COR-L47 (cell line): Measurements from ENCODE around the gene GPC1.

Source experiments
- DNase-seq: peaks from one replicate; lab custom pipeline; 2025; lab: John Stamatoyannopoulos, UW

GPC1 gene

DNA sequence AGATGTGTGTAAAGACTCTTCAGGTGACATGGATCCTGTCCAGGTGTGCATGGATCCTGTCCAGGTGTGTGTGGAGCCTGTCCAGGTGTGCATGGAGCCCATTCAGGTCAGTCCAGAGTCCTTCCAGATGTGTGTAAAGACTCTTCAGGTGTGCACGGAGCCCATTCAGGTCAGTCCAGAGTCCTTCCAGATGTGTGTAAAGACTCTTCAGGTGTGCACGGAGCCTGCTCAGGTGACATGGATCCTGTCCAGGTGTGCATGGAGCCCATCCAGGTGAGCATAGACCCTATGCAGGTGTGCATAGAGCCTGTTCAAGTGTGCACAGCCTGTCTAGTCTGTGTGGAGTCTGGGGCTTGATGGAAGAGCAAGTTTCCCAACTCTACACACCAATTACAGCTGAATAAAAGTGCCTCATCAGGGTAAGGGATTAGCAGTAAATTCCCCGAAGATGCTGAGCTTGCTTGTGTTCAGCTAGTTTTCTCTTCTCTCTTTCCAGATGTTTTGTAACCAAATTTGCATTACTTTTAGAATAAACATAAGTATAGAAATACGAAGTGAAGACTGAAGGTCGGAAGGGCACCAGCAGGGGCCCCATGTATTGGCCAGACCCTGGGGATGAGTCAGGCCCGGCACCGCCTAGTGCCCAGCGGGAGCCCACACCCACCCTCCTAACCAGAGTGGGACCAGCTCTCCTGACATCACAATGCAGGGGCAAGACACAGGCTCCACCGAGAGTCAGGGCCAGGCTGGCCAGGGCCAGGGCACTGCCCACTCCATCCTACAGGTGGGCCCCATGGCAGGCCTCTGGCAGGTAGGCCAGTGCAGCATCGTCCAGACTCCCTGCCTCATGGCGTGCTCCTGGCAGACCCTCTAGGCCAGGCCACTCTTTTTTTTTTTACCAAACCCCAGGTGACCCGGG, 38.6 kb upstream of the GPC1 start:
- no peak for DNase-seq

DNA sequence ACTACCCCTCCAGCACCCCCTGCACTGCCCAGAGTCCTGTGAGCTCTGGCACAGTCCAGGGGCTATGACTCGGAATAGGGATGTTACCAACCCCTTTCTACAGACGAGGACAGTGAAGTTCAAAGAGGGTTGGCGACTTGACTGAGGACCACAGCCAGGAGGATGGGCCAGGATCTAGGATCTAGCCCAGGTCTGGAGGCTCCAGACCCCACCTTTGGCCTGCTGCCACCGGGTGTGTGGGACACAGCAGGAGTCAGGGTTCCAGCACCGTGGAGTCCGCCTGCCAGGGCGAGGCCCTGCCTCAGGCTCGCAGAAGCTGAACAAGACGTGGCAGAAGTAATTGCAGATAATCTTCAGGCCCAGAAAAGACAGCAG, 37.9 kb upstream of the GPC1 start:
- DNase-seq, result no peak

DNA sequence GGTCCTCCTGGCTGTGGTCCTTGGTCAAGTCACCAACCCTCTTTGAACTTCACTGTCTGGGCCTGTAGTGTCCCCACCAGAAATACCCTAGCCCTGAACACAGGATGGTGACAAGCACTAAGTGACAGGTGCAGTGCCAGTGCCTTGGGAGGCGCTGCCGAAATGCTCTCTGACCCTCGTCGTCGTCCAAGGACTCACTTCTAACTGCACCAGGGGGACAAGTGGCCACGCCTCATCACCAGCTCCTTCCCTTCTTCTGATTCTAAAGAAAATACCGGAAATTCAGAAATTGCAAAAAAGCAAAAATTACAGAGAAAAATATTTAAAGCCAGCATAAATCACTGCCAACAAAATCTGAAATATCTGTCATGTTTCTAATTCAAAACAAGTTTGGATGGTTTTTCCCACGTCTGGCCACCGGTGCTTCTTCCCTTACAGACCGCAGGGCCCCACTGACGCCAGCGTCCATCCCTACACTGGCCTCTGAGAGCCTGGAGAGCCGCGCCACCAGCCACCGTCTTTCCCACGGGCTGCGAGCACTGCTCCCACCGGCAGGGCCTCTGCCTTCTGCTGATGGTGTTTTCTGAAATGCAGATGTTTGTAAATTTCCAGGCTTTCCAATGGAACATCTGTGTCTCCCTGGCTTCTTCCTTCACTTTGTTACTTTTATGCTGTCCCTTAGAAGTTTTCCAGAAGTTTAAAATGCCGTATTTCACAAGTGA, 37.4 kb upstream of the GPC1 start:
- DNase-seq, result no peak

DNA sequence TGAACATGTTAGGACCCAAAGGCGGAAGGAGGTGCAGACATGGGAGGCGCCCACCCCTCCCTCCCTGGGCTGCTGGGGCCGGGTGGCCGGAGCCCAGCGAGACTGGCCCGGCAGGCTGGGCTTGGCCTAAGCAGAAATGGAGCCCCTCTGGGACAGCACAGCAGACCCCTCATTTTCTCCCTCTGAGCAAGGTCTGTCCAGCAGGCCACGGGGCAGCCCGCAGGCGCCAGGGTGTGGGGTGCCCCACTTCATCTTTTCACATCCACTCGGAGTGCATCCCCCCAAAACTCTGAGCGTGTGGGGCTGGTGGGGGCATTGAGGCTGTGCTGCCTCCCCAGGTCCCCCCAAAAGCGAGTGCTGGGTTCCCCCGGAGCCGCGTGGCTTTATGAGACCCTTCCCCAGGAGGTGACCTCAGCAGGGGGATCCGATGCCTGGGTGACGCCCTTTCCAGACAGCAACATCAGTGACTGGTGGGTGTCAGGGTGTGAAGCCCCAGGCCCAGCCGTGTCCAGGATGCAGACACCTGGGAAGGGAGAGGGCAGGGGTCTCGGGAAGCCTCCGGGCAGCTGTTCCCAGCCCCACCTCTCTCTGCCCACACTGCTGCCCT, 36.7 kb upstream of the GPC1 start:
- no peak for DNase-seq

DNA sequence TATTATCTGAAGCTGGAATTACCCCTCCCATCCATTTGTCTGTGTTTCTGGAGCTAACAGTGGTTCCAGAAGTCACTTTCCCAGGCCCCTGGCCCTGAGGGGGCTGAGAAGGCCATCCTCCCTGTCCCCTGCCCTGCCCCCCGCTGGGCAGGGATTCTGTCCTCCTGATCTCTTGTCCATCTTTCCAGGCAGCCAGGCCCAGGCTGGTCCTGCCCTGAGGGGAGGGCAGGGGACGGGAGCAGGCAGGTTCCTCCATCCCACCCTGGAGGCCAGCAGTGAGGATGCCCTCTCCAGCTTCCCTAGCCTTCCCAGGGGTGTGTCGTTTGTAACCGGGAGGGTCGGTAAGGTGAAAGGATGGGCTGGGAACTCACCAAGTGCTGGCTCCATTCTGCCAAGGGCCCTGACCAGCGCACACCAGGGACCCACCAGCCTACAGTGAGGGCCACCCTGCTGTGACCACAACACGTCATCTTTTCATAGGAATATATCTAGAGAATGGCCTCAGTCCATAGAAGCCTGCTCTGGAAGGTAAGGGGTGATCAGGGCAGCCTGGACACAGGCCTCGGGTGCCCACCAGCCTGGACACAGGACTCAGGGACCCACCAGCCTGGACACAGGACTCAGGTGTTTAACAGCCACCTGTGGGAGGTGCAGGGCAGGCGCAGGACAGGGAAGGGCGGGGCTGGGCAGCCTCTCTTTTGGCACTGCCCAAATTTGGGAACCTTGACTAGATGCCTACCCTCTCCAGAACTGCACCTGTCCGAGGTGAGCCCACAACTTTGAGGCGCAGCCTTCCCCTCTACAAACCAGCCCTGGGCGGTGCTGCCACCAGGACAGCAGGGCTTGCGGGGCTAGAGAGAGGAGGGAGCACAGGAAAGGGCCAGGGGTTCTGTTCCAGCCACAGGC, 35.8 kb upstream of the GPC1 start:
- DNase-seq, result no peak

DNA sequence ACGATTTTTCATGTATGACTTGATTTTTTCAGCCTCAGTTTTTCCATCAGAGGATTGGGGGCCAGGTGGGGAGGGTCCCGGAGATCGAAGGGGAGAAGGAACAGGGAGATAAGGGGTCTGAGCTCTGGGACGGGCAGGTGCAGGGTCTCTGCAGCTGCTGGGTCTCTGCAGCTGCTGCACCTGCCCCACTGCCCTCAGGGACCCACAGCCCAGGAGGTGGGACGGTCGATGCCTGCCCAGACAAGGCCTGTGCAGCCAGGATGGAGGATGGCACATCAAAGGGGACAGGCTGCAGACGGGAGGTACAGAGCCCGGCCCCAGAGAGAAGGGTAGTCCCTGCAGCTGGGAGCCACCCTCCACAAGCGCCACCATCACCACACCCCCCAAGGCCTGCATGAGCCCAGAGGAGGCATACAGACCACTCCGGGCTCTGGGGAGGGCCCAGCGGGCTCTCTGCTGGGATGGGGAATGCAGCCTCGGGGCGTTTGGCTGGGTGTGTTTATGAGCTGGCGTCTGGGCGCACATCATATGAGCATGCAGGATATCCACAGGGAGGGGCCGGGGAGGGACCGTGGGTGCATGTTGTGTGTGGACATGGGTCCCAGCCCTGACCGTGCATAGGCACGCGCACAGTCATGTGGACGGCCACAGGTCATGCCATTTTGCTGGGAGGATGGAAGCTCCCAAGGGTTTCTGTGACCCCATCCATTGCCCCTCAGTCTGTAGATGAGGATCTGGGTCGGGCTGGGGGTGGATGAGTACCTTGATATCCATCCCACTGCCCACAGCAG, 34.9 kb upstream of the GPC1 start:
- no peak for DNase-seq

DNA sequence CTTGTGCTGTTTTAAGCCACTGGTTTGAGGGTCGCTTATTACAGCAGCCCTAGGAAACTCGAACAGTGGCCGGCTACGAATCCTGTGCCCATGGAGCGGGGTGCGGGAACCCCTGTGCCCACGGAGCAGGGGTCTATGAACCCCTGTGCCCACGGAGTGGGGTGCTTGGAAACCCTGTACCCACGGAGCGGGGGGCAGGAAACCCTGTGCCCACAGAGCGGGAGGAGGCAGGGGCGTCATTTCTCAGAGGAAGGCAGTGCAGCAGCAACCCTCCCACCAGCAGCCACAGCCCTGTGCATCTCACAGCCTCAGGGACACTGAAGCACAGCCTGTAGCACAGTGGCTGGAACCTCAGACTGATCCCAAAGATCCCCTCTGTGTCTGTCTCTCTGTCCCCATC, 34.2 kb upstream of the GPC1 start:
- no peak for DNase-seq

DNA sequence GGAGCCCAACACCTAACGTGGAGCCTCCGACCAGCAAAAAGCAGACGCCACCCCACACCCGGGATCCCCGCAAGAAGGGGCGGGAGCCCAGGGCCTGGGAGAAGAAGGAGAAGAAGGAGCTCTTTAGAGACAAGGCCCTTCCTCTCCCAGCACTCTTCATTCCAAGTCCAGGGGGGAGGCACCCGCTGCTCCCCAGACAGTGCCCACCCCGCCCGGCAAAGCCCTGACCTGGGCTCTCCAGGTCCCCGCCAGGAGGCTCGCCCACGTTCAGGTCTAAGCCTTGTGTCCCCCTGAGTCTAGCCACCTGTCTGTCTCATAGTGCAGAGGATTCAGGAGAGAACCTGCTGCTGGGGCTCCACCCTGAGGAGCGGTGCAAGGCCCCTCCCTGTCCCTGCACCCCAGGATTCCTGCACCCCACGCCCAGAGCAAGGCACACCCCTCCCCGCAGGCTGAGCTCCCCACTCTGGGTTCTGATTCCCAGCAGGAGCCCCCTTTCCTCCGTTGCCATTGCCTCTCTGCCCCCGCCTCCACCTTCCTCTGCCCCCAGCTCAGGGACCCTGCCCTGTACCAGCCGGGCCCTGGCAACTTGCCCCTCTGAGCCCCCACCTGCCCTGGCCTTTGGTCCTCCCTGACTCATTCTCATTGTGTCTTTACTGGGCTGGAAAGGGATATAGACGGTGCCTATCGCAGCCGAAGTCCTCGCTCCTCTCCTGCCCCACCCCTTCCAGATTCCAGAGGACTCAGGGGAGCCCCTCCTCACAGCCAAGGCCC, 33.5 kb upstream of the GPC1 start:
- DNase-seq, result no peak

DNA sequence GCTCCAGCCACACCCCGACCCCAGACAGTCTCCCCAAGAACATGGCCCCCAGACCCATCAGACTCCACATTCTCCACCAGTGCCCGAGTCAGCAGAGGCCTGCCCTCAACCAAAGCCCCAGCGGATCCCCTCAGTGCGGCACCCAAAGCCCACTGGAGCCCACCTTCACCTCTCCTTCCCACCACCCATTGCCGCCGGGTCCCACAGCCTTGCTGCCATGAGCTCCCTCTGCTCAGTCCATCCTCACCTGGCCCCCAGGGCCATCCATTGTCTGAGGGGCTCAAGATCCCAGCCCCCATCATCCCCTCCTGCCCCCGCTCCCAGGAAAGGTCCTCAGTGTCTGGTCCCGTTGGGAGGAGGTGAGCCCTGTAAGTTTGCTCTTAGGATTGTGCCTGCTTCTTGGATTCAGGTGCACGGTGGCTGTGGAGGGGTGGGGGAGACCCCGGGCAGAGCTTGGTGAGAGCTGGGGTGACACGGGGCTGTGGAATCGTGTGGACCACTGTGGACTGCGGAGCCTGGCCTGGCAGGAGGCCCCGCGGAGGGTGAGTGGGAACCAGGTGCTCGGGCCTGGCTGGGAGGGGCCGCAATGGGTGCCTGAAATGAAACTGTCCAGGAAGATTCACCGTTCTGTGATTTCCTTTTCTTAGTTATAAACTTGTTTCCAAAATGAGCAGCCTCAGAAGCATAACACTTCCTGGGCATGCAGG, 32.7 kb upstream of the GPC1 start:
- DNase-seq, result no peak

DNA sequence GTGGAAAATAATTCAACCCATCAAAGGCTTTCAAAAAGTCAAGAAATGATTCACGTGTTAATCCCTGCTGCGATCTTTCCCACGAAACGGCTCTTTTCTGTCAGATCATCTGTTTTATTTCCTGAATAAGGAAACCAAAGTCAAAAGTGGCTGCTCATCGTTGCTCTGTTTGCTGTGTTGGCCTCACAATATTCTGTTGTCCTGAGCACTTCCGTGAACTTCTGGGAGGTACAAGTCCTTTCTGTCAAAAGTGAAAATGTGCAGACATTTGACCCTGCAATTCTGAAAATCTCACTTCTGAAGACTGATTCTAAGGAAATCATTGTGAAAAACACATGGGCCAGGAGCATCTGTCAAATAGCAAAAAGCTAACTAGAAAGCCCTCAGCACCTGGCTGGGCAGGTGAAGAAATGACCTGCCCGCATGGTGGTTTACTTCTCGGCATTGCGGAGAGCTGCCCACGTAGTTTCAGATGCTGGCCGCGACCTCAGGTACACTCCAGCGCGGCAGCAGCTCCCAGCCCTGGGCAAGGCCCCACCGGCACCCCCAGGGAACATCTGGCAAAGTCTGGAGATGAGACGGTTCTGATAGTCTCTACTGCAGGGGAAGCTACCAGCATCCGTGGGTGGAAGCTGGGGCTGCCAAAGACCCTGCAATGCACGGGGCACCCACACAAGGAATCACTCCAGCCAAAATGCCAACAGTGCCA, 31.9 kb upstream of the GPC1 start:
- DNase-seq, result no peak

DNA sequence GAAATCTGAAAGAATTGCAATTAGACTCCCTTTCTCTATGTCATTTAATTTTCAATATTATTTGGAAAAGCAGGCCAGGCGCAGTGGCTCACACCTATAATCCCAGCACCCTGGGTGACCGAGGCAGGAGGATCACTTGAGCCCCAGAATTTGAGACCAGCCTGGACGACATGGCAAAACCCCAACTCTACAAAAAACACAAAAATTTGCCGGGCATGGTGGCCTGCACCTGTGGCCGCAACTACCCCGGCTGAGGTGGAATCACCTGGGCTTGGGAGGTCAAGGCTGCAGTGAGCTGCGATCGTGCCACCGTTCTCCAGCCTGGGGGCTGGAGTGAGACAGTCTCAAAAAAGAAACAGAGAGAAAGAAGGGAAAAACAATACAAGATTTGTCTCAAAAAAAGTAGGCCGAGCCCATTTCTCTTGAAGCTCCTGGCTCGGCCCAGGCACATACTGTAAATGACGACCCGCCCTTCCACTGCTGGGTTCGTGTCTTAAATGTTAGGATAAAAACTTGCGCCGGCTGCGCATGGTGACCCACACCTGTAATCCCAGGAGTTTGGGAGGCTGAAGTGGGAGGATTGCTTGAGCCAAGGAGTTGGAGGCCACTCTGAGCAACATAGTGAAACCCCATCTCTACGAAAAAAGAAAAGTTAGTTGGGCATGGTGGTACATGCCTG, 31.1 kb upstream of the GPC1 start:
- no peak for DNase-seq

DNA sequence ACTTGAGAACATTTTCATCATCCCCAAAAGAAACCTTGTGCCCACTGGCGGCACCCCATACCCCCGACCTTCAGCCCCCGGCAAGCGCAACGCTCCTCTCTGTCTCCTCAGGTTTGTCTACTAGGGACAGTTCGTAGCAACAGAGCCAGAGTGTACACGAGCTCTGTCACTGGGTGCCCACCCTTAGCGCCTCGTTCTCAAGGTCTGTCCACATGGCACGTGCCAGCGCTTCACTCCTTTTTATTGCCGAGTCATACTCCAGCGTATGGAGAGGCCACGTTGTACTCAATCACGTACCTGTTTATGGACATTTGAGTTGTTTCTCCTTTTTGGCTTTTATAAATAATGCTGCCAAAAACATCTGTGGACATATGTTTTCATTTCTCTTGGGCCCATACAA, 30.3 kb upstream of the GPC1 start:
- DNase-seq, result no peak

DNA sequence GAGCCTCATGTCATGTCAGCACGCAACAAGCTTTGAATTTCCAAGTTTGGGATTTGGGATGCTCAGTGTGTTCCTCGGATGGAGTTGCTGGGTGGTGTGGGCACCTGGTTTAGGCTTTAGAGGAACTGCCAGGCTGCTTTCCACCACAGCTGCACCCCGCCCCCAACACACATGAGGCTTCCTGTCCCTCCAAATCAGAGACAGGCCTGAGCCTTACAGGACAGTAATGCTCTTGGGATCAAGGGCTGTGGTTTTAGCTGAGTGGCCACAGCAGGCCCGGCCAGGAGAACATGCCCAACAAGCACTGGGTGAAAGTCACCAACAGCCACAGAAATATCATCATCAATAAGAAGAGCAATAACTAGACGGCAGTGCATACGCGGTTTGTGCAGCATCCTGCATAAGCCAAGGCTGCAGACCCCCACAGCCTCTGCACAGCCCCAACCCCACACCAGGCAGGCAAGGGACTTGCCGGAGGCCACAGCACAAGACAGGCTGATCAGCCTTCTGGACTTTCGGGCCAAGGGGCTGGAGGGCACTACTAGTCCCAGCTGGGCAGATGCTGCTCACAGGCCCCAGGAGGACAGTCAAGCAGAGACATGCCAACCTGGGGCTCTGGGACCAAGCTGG, 29.7 kb upstream of the GPC1 start:
- DNase-seq, result no peak

DNA sequence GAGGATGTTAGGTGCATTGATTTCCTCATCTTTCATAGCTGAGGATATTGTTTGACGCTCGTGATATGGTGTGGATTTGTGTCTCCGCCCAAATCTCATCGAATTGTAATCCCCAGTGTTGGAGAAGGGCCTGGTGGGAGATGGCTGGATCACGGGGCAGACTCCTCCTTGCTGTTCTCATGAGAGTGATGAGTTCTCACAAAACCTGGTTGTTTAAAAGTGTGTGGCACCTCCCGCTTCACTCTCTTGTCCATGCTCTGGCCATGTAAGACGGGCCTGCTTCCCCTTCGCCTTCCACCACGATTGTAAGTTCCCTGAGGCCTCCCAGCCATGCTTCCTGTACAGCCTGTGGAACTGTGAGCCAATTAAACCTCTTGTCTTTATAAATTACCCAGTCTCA, 28.4 kb upstream of the GPC1 start:
- no peak for DNase-seq

DNA sequence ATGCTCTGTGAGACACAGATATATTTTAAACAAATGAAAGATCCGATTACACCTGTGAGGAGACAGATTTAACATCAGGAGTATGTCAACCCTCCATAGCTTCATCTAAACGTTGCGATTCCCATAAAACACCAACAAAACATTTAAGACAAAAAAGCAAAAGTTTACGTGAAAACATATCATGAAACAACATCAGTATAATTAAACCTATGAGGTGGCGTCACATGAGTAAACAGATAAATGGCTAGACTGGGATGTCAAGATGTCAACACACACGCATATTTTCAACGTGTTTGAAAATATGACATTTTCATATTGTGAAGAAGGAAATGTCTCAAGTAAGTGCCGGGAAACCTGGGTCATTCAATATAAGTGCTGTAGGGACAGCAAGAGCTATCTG, 25.5 kb upstream of the GPC1 start:
- no peak for DNase-seq

DNA sequence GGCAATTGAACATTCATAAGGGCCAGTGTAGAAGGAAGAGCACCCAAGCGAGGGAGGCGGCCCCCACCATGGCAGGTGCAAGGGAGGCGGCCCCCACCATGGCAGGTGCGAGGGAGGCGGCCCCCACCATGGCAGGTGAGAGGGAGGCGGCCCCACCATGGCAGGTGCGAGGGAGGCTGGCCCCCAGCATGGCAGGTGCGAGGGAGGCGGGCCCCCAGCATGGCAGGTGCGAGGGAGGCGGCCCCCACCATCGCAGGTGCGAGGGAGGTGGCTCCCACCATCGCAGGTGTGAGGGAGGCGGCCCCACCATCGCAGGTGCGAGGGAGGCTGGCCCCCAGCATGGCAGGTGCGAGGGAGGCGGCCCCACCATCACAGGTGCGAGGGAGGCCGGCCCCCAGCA, 24.7 kb upstream of the GPC1 start:
- no peak for DNase-seq

DNA sequence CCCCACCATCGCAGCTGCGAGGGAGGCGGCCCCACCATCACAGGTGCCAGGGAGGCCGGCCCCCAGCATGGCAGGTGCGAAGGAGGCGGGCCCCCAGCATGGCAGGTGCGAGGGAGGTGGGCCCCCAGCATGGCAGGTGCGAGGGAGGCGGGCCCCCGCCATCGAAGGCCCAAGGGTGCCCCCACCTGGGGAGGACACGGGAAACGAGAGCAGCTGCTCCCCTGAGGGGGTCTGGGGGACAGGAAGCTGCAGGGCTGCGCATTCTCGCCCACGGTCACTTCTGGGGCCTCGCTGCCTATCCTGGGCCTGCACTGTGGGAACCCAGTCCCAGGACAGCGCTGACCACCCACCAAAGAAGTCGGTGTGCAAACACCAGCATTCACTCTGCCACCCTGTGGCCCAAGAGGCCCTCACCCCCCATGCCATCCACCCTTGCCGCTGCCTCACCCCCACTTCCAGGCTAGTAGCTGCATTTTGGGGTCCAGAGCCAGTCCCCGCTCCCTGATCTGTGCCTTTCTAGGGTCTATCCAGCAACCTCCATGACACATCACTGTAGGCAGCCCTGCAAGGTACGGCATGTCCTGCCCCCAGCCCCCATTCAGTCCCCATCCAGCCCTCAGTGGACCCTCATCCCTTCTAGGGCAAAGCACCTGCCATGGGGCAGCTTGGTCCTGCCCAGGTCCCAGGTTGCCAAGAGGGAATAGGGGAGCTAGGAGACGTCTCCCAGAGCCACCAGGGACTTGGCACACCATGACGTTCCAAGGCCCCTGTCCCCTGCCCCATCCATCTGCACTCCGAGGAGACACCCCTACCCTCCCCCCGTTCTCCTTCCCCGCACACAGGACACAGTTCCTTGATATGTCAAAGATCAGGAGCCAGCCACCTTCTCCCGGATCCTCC, 24.0 kb upstream of the GPC1 start:
- no peak for DNase-seq
